Stimulated activated effector memory CD8-positive, alpha-beta T cell treated with anti-CD3 and anti-CD28 coated beads, Interleukin-12 subunit alpha, Interleukin-12 subunit beta, amount 100 ng/mL, for 72 hours (primary cell): ENCODE data around the gene DFFA.
"Not testable (repeated sequence)": the region's sequence is repeated elsewhere in the genome, so short reads cannot be mapped to it uniquely, and the experiment has no call there.

Source experiments
- ATAC-seq: fragments of 150-1000 bp; cut with Tn5 transposase; 2 replicates; pipeline ENCODE4 v1.10.0; 2021
- DNase-seq, 2 donors: peaks; one replicate each; pipeline ENCODE4 v3.0.0; 2021 to 2022; ENCODE audit warnings: low spot score in 2 of 2
- H3K27ac Mint-ChIP-seq: one replicate; pipeline ENCODE4 v1.8.0; 2022; ENCODE audit warnings: mild to moderate bottlenecking, mixed read lengths
- H3K36me3 Mint-ChIP-seq: one replicate; pipeline ENCODE4 v1.8.0; 2022; ENCODE audit warnings: mild to moderate bottlenecking, mixed read lengths
- H3K4me1 Mint-ChIP-seq: one replicate; pipeline ENCODE4 v1.8.0; 2022; ENCODE audit warnings: mixed read lengths
- H3K4me3 Mint-ChIP-seq: one replicate; pipeline ENCODE4 v1.8.0; 2022; ENCODE audit warnings: mild to moderate bottlenecking, mixed read lengths
- H3K9me3 Mint-ChIP-seq: one replicate; pipeline ENCODE4 v1.8.0; 2022; ENCODE audit warnings: mixed read lengths

DFFA gene

GRCh38 chr1:10432910-10433700 is 39.2 kb downstream of the DFFA start:
- Mint-ChIP-seq H3K27ac (no peak overlapping the region), H3K36me3 (peaks cover 19% of the 10 kb centered on the region), H3K4me1 (peaks cover 7% of the 10 kb centered on the region), H3K4me3 (no peak overlapping the region), H3K9me3 (no peaks in the 10 kb centered on the region)
- no peak for DNase-seq
- ATAC-seq: no peak

GRCh38 chr1:10431070-10431730 is 41.1 kb downstream of the DFFA start:
- ATAC-seq (peak; percentile 1), DNase-seq (no peak)
- no peaks in the 10 kb centered on the region for H3K9me3 Mint-ChIP-seq
- H3K4me3 Mint-ChIP-seq: peak overlapping the region; percentile 81
- H3K4me1 Mint-ChIP-seq: peaks cover 7% of the 10 kb centered on the region
- H3K27ac Mint-ChIP-seq: peak overlapping the region; percentile 88
- H3K36me3 Mint-ChIP-seq: peaks cover 19% of the 10 kb centered on the region

GRCh38 chr1:10430216-10431069 is 41.9 kb downstream of the DFFA start, which contains the start of gene CENPS:
TSS of gene CENPS (plus strand) at chr1:10430433. CDS start at chr1:10430518, 85 bp downstream.
- no peaks in the 10 kb centered on the region for H3K9me3 Mint-ChIP-seq
- H3K36me3 Mint-ChIP-seq: peaks cover 19% of the 10 kb centered on the region
- H3K4me1 Mint-ChIP-seq: peaks cover 7% of the 10 kb centered on the region
- peak within 1 kb of the TSS; percentile 81 for H3K4me3 Mint-ChIP-seq
- peak within 1 kb of the TSS; percentile 88 for H3K27ac Mint-ChIP-seq
- peak; percentile 94 to 95 for DNase-seq
- peak; percentile 86 for ATAC-seq

GRCh38 chr1:10429868-10430215 is 42.5 kb downstream of the DFFA start:
- peak overlapping the region; percentile 88 for H3K27ac Mint-ChIP-seq
- peaks cover 7% of the 10 kb centered on the region for H3K4me1 Mint-ChIP-seq
- peak overlapping the region; percentile 81 for H3K4me3 Mint-ChIP-seq
- peaks cover 19% of the 10 kb centered on the region for H3K36me3 Mint-ChIP-seq
- ATAC-seq: peak; percentile 37
- no peak for DNase-seq
- H3K9me3 Mint-ChIP-seq: no peaks in the 10 kb centered on the region

- Mint-ChIP-seq H3K36me3 (peaks cover 19% of the 10 kb centered on the region), H3K27ac (no peak overlapping the region), H3K9me3 (no peaks in the 10 kb centered on the region), H3K4me1 (peaks cover 7% of the 10 kb centered on the region), H3K4me3 (peak overlapping the region; percentile 81)
- no peak for ATAC-seq
- no peak for DNase-seq
Observed at GRCh38 chr1:10428984-10429383, 43.3 kb downstream of the DFFA start.

GRCh38 chr1:10426535-10426848 is 45.8 kb downstream of the DFFA start:
- not testable (repeated sequence) for H3K9me3 Mint-ChIP-seq, H3K4me1 Mint-ChIP-seq, H3K27ac Mint-ChIP-seq, DNase-seq, ATAC-seq, H3K4me3 Mint-ChIP-seq
- H3K36me3 Mint-ChIP-seq: peaks cover 18% of the 10 kb centered on the region

GRCh38 chr1:10425826-10426534 is 46.3 kb downstream of the DFFA start:
- not testable (repeated sequence) for DNase-seq, H3K4me3 Mint-ChIP-seq, H3K9me3 Mint-ChIP-seq, H3K4me1 Mint-ChIP-seq, ATAC-seq, H3K27ac Mint-ChIP-seq
- peaks cover 18% of the 10 kb centered on the region for H3K36me3 Mint-ChIP-seq

- Mint-ChIP-seq H3K36me3 (peaks cover 19% of the 10 kb centered on the region), H3K9me3 (no peaks in the 10 kb centered on the region), H3K4me3 (no peak overlapping the region), H3K4me1 (peaks cover under 1% of the 10 kb centered on the region), H3K27ac (no peak overlapping the region)
- DNase-seq (no peak), ATAC-seq (no peak)
Observed at GRCh38 chr1:10424651-10425050, 47.7 kb downstream of the DFFA start.

- H3K4me3 Mint-ChIP-seq: no peak overlapping the region
- H3K36me3 Mint-ChIP-seq: peaks cover 25% of the 10 kb centered on the region
- ATAC-seq (no peak), DNase-seq (no peak)
- H3K27ac Mint-ChIP-seq: no peak overlapping the region
- no peaks in the 10 kb centered on the region for H3K9me3 Mint-ChIP-seq
- H3K4me1 Mint-ChIP-seq: no peaks in the 10 kb centered on the region
Observed at GRCh38 chr1:10424034-10424433, 48.3 kb downstream of the DFFA start.

GRCh38 chr1:10421637-10422036 is 50.7 kb downstream of the DFFA start:
- H3K27ac Mint-ChIP-seq: no peak overlapping the region
- no peak for ATAC-seq
- no peak for DNase-seq
- no peaks in the 10 kb centered on the region for H3K4me1 Mint-ChIP-seq
- peaks cover 49% of the 10 kb centered on the region for H3K36me3 Mint-ChIP-seq
- H3K4me3 Mint-ChIP-seq: no peak overlapping the region
- no peaks in the 10 kb centered on the region for H3K9me3 Mint-ChIP-seq

- Mint-ChIP-seq H3K4me3 (no peak overlapping the region), H3K27ac (peak overlapping the region; percentile 71), H3K9me3 (no peaks in the 10 kb centered on the region), H3K36me3 (peaks cover 71% of the 10 kb centered on the region), H3K4me1 (peaks cover 6% of the 10 kb centered on the region)
- no peak for DNase-seq
- no peak for ATAC-seq
Observed at GRCh38 chr1:10419351-10419750, 53.0 kb downstream of the DFFA start.

- not testable (repeated sequence) for H3K4me3 Mint-ChIP-seq, H3K9me3 Mint-ChIP-seq, H3K4me1 Mint-ChIP-seq, DNase-seq, ATAC-seq, H3K27ac Mint-ChIP-seq
- peaks cover 77% of the 10 kb centered on the region for H3K36me3 Mint-ChIP-seq
Observed at GRCh38 chr1:10418741-10419140, 53.6 kb downstream of the DFFA start.

GRCh38 chr1:10415967-10416366 is 56.4 kb downstream of the DFFA start:
- H3K4me1 Mint-ChIP-seq, DNase-seq, H3K9me3 Mint-ChIP-seq, H3K4me3 Mint-ChIP-seq, ATAC-seq: not testable (repeated sequence)
- peak overlapping the region; percentile 93 for H3K27ac Mint-ChIP-seq
- H3K36me3 Mint-ChIP-seq: peaks cover 100% of the 10 kb centered on the region

GRCh38 chr1:10415211-10415930 is 57.0 kb downstream of the DFFA start:
- H3K4me1 Mint-ChIP-seq: peaks cover 6% of the 10 kb centered on the region
- no peaks in the 10 kb centered on the region for H3K9me3 Mint-ChIP-seq
- DNase-seq (no peak), ATAC-seq (peak; percentile 28)
- H3K27ac Mint-ChIP-seq: peak overlapping the region; percentile 93
- H3K36me3 Mint-ChIP-seq: peaks cover 100% of the 10 kb centered on the region
- no peak overlapping the region for H3K4me3 Mint-ChIP-seq
